ENCODE data around the gene HDHD5.

Gene HDHD5

DNA sequence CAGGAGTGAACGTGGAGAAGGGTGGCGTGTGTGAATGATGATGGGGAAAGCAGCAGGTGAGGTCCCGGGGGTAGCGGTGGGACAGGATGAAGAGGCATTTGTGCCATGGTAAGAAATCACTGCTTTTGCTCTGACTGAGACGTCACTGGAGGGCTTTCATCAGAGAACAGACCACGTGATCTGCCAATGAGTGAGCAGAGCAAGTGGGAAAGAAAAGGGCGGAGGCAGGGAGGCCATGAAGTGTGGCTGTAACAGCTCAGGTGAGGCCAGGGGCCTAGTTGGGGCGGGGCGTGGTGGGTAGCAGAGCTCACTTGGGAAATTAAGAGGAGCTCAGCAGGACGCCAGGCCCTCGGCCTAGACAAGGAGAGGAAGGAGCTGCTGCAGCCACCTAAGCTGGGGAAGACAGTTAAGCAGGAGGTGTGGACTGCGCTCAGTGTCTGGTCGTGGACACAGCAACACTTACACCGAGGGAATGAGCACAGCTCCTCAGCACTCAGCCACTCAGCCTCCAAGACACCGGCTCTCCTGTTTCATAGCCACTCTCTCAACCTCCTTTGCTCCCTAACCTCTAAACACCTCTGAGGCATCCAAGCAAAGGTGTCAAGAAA is 23.8 kb downstream of the HDHD5 start:
- H3K4me2 ChIP-seq = no peak overlapping the region
- no peaks in the 10 kb centered on the region for H3K4me1 ChIP-seq (ENCODE audit: low read depth, poor library complexity, severe bottlenecking)
- H3K27me3 ChIP-seq (ENCODE audit: insufficient read depth, low read depth) = no peaks in the 10 kb centered on the region
- H3K4me3 ChIP-seq (IDR thresholded peaks at IDR 0.05; ENCODE audit: insufficient read depth, low read depth, low read length) = no peak overlapping the region
- no peak overlapping the region for H3K27ac ChIP-seq
- TF ChIP-seq CTCF (conservative IDR thresholded peaks at IDR 0.05; ENCODE audit: low read depth, low read length) = no peak
- no peaks in the 10 kb centered on the region for H3K79me2 ChIP-seq (ENCODE audit: insufficient read depth, low read depth)
- no peaks in the 10 kb centered on the region for H3K36me3 ChIP-seq (ENCODE audit: insufficient read depth)
- no peak overlapping the region for H3K9ac ChIP-seq
- H2AFZ ChIP-seq (ENCODE audit: low read depth) = no peak overlapping the region
- H4K20me1 ChIP-seq (ENCODE audit: insufficient read depth) = no peaks in the 10 kb centered on the region

GRCh38 chr22:17133137-17133536 is 25.9 kb downstream of the HDHD5 start:
- no peak for TF ChIP-seq CTCF (conservative IDR thresholded peaks at IDR 0.05; ENCODE audit: low read depth, low read length)
- no peaks in the 10 kb centered on the region for H3K4me1 ChIP-seq (ENCODE audit: low read depth, poor library complexity, severe bottlenecking)
- H3K27me3 ChIP-seq (ENCODE audit: insufficient read depth, low read depth) = no peaks in the 10 kb centered on the region
- no peaks in the 10 kb centered on the region for H4K20me1 ChIP-seq (ENCODE audit: insufficient read depth)
- H3K27ac ChIP-seq = no peak overlapping the region
- H3K9ac ChIP-seq = no peak overlapping the region
- no peaks in the 10 kb centered on the region for H3K36me3 ChIP-seq (ENCODE audit: insufficient read depth)
- H2AFZ ChIP-seq (ENCODE audit: low read depth) = no peak overlapping the region
- H3K79me2 ChIP-seq (ENCODE audit: insufficient read depth, low read depth) = no peaks in the 10 kb centered on the region
- no peak overlapping the region for H3K4me3 ChIP-seq (IDR thresholded peaks at IDR 0.05; ENCODE audit: insufficient read depth, low read depth, low read length)
- H3K4me2 ChIP-seq = no peak overlapping the region

DNA sequence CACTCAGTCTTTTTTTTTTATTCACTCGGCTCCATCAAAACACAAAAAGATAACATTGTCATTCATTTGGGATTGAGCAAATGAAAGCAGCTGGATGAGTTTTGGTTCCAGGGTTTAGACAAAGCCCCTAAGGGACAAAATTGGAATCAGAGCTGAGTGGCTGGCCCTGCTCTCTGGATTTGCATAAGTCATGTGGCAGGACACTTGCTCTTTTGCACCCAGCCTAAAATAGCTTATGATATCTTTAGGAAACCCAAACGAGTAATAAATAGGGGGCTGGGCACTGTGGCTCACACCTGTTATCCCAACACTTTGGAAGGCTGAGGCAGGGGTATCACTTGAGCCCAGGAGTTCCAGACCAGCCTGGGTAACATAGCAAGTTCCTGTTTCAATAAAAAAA is 27.0 kb downstream of the HDHD5 start:
- no peaks in the 10 kb centered on the region for H3K4me1 ChIP-seq (ENCODE audit: low read depth, poor library complexity, severe bottlenecking)
- H3K4me2 ChIP-seq = no peak overlapping the region

GRCh38 chr22:17131686-17132085 is 27.4 kb downstream of the HDHD5 start:
- Histone ChIP-seq H3K27me3 (ENCODE audit: insufficient read depth, low read depth) (no peaks in the 10 kb centered on the region), H3K9ac (no peak overlapping the region), H2AFZ (ENCODE audit: low read depth) (no peak overlapping the region), H3K4me1 (ENCODE audit: low read depth, poor library complexity, severe bottlenecking) (no peaks in the 10 kb centered on the region), H3K79me2 (ENCODE audit: insufficient read depth, low read depth) (no peaks in the 10 kb centered on the region), H3K36me3 (ENCODE audit: insufficient read depth) (no peaks in the 10 kb centered on the region), H4K20me1 (ENCODE audit: insufficient read depth) (no peaks in the 10 kb centered on the region), H3K4me2 (no peak overlapping the region), H3K4me3 (IDR thresholded peaks at IDR 0.05; ENCODE audit: insufficient read depth, low read depth, low read length) (no peak overlapping the region), H3K27ac (no peak overlapping the region)
- TF ChIP-seq CTCF (conservative IDR thresholded peaks at IDR 0.05; ENCODE audit: low read depth, low read length) = no peak

More for the DNA sequence above, 27.0 kb downstream of the HDHD5 start:
- H3K27me3 ChIP-seq (ENCODE audit: insufficient read depth, low read depth) = no peaks in the 10 kb centered on the region
- no peak overlapping the region for H3K9ac ChIP-seq
- H4K20me1 ChIP-seq (ENCODE audit: insufficient read depth) = no peaks in the 10 kb centered on the region
- no peak overlapping the region for H3K27ac ChIP-seq
- H3K36me3 ChIP-seq (ENCODE audit: insufficient read depth) = no peaks in the 10 kb centered on the region
- TF ChIP-seq CTCF (conservative IDR thresholded peaks at IDR 0.05; ENCODE audit: low read depth, low read length) = no peak
- no peaks in the 10 kb centered on the region for H3K79me2 ChIP-seq (ENCODE audit: insufficient read depth, low read depth)
- no peak overlapping the region for H3K4me3 ChIP-seq (IDR thresholded peaks at IDR 0.05; ENCODE audit: insufficient read depth, low read depth, low read length)
- no peak overlapping the region for H2AFZ ChIP-seq (ENCODE audit: low read depth)

Data from KMS-11 (cell line).